ENCODE results near the gene DDX20.

DDX20 gene

DNA sequence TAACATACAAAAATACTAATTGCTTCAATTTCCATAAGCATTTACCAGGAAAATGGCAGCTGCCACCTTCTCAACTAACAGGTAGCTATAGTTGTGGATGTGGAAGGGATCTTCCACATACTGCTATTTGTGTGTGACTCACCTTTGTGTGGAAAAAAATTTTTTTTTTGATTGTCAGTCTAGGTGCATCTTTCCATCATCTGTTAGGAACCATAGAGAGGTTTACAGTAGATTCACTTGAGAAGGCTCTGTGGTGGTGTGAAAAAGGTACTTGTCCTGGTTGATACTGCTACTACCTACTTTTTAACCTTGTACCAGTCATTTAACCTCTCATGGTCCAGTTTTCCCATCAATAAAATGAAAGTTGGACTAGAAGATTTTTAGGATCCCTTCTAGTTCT is 12.9 kb downstream of the DDX20 start:
- Histone ChIP-seq H4K8ac (ENCODE audit: low read depth, low read length) (no peak overlapping the region), H2AK5ac (ENCODE audit: low read depth, low read length) (no peak overlapping the region), H3K4me1 (ENCODE audit: control insufficient read depth in 2 of 2, insufficient read depth in 1 of 2, low read depth in 1 of 2, low read length in 2 of 2) (no peaks in the 10 kb centered on the region), H3K18ac (ENCODE audit: low read length) (no peak overlapping the region), H4K91ac (ENCODE audit: low read depth, low read length, poor library complexity) (no peak overlapping the region), H3K23ac (ENCODE audit: low read depth, low read length, poor library complexity) (no peak overlapping the region), H3K27ac (replicated peaks; ENCODE audit: low read length) (no peak overlapping the region), H2BK15ac (ENCODE audit: low read length) (no peak overlapping the region), H2AFZ (ENCODE audit: low read length) (no peak overlapping the region), H2BK12ac (ENCODE audit: low read length) (no peak overlapping the region), H3K9me3 (replicated peaks in 1 of 2; ENCODE audit: control insufficient read depth in 2 of 2, insufficient read depth in 1 of 2, low read depth in 1 of 2, low read length in 2 of 2) (no peaks in the 10 kb centered on the region), H2BK120ac (ENCODE audit: low read depth, low read length) (no peak overlapping the region), H2BK5ac (ENCODE audit: low read length) (no peak overlapping the region), H3K36me3 (replicated peaks in 1 of 2; ENCODE audit: control insufficient read depth in 2 of 2, insufficient read depth in 2 of 2, low read length in 2 of 2) (peaks cover 12 to 66% of the 10 kb centered on the region in 2 donors), H3K4me3 (ENCODE audit: low read length in 2 of 2) (no peak overlapping the region), H3K14ac (ENCODE audit: low read length) (no peak overlapping the region), H3K4ac (ENCODE audit: low read length) (no peak overlapping the region), H3K79me1 (ENCODE audit: low read depth, low read length) (no peaks in the 10 kb centered on the region), H3K27me3 (ENCODE audit: control insufficient read depth in 3 of 3, insufficient read depth in 3 of 3, low read depth in 1 of 3, low read length in 3 of 3) (no peaks in the 10 kb centered on the region), H3K4me2 (ENCODE audit: insufficient read depth, low read length, poor library complexity, severe bottlenecking) (no peak overlapping the region), H3K9ac (ENCODE audit: low read depth, low read length, poor library complexity) (no peak overlapping the region)
- no peak for DNase-seq (ENCODE audit: low spot score)

DNA sequence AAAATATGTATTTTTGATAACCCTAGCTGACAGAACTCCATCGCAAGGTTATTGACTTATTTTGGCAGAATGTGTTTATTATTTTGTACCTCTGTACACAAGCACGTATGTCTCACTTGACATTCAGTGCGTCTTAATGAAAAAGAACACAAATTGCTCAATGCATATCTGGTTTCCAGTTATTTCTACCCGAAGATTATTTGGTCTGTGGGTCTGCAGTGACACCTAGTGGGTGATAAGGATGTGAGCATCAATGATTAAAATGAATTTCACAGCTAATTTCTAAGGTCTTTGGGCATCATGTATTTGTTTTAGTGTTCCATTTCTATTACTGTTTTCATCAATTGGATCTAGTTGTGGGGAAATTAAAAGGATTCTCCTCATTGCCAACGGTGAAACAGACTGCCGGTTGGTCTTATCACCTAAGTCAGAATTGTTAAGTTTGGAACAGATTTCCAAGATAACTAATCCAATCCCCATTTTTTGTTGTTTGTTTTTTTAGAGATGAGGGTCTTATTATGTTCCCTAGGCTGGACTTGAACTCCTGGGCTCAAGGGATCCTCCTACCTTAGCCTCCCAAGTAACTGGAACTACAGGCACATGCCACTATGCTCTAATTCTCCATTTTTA is 13.9 kb downstream of the DDX20 start:
- no peak overlapping the region for H2BK5ac ChIP-seq (ENCODE audit: low read length)
- H3K23ac ChIP-seq (ENCODE audit: low read depth, low read length, poor library complexity), result no peak overlapping the region
- no peak overlapping the region for H3K9ac ChIP-seq (ENCODE audit: low read depth, low read length, poor library complexity)
- no peak overlapping the region for H2AFZ ChIP-seq (ENCODE audit: low read length)
- no peaks in the 10 kb centered on the region for H3K4me1 ChIP-seq (ENCODE audit: control insufficient read depth in 2 of 2, insufficient read depth in 1 of 2, low read depth in 1 of 2, low read length in 2 of 2)
- no peak overlapping the region for H3K18ac ChIP-seq (ENCODE audit: low read length)
- no peak overlapping the region for H2AK5ac ChIP-seq (ENCODE audit: low read depth, low read length)
- no peak overlapping the region for H4K8ac ChIP-seq (ENCODE audit: low read depth, low read length)
- no peak overlapping the region for H2BK120ac ChIP-seq (ENCODE audit: low read depth, low read length)
- H3K14ac ChIP-seq (ENCODE audit: low read length), result no peak overlapping the region
- H3K9me3 ChIP-seq (replicated peaks in 1 of 2; ENCODE audit: control insufficient read depth in 2 of 2, insufficient read depth in 1 of 2, low read depth in 1 of 2, low read length in 2 of 2), result no peaks in the 10 kb centered on the region
- H2BK12ac ChIP-seq (ENCODE audit: low read length), result no peak overlapping the region
- H4K91ac ChIP-seq (ENCODE audit: low read depth, low read length, poor library complexity), result no peak overlapping the region
- peaks cover 11 to 56% of the 10 kb centered on the region in 2 donors for H3K36me3 ChIP-seq (replicated peaks in 1 of 2; ENCODE audit: control insufficient read depth in 2 of 2, insufficient read depth in 2 of 2, low read length in 2 of 2)
- H3K79me1 ChIP-seq (ENCODE audit: low read depth, low read length), result no peaks in the 10 kb centered on the region
- no peak overlapping the region for H3K27ac ChIP-seq (replicated peaks; ENCODE audit: low read length)
- no peak overlapping the region for H3K4me2 ChIP-seq (ENCODE audit: insufficient read depth, low read length, poor library complexity, severe bottlenecking)
- WGBS, 2 donors (ENCODE audit: extremely low coverage in 2 of 2, insufficient read length in 2 of 2, insufficient replicate concordance in 1 of 2), result no CpG with 5 or more reads among the region's 6 CpGs
- no peak overlapping the region for H3K4ac ChIP-seq (ENCODE audit: low read length)
- no peaks in the 10 kb centered on the region for H3K27me3 ChIP-seq (ENCODE audit: control insufficient read depth in 3 of 3, insufficient read depth in 3 of 3, low read depth in 1 of 3, low read length in 3 of 3)
- H3K4me3 ChIP-seq (ENCODE audit: low read length in 2 of 2), result no peak overlapping the region
- peak; percentile 45 for DNase-seq (ENCODE audit: low spot score)
- H2BK15ac ChIP-seq (ENCODE audit: low read length), result no peak overlapping the region

DNA sequence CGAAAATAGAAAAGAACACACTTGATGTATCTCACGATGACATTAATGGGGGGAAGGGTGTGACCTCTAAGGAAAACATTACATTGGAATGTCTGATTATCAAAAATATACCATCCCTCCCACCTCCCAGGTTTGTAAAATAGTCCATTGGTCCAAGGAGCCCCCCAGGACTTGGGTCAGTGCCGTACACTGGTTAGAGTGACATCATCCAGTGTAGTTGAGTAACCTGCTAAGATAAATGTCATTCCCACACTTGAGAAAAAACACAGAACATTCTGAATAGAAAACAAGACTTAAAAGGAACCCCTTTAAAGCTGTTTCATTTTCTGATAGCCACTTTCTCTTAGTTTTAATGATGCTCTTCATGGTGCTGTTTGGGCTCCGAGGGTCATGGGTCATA is 15.2 kb downstream of the DDX20 start:
- Histone ChIP-seq H3K18ac (ENCODE audit: low read length) (no peak overlapping the region), H3K79me1 (ENCODE audit: low read depth, low read length) (no peaks in the 10 kb centered on the region), H2BK12ac (ENCODE audit: low read length) (no peak overlapping the region), H4K91ac (ENCODE audit: low read depth, low read length, poor library complexity) (no peak overlapping the region), H2AK5ac (ENCODE audit: low read depth, low read length) (no peak overlapping the region), H3K27me3 (ENCODE audit: control insufficient read depth in 3 of 3, insufficient read depth in 3 of 3, low read depth in 1 of 3, low read length in 3 of 3) (no peaks in the 10 kb centered on the region), H4K8ac (ENCODE audit: low read depth, low read length) (no peak overlapping the region), H3K27ac (replicated peaks; ENCODE audit: low read length) (no peak overlapping the region), H3K14ac (ENCODE audit: low read length) (no peak overlapping the region), H3K36me3 (replicated peaks in 1 of 2; ENCODE audit: control insufficient read depth in 2 of 2, insufficient read depth in 2 of 2, low read length in 2 of 2) (peaks cover 8 to 43% of the 10 kb centered on the region in 2 donors), H3K4me3 (ENCODE audit: low read length in 2 of 2) (no peak overlapping the region), H2BK120ac (ENCODE audit: low read depth, low read length) (no peak overlapping the region), H2AFZ (ENCODE audit: low read length) (no peak overlapping the region), H3K4me2 (ENCODE audit: insufficient read depth, low read length, poor library complexity, severe bottlenecking) (no peak overlapping the region), H2BK15ac (ENCODE audit: low read length) (no peak overlapping the region), H3K23ac (ENCODE audit: low read depth, low read length, poor library complexity) (no peak overlapping the region), H3K4me1 (ENCODE audit: control insufficient read depth in 2 of 2, insufficient read depth in 1 of 2, low read depth in 1 of 2, low read length in 2 of 2) (peaks cover 0 to 2% of the 10 kb centered on the region in 2 donors), H3K4ac (ENCODE audit: low read length) (no peak overlapping the region), H3K9ac (ENCODE audit: low read depth, low read length, poor library complexity) (no peak overlapping the region), H3K9me3 (replicated peaks in 1 of 2; ENCODE audit: control insufficient read depth in 2 of 2, insufficient read depth in 1 of 2, low read depth in 1 of 2, low read length in 2 of 2) (no peaks in the 10 kb centered on the region), H2BK5ac (ENCODE audit: low read length) (no peak overlapping the region)
- no CpG with 5 or more reads among the region's 4 CpGs for WGBS, 2 donors (ENCODE audit: extremely low coverage in 2 of 2, insufficient read length in 2 of 2, insufficient replicate concordance in 1 of 2)
- DNase-seq (ENCODE audit: low spot score), result no peak

DNA sequence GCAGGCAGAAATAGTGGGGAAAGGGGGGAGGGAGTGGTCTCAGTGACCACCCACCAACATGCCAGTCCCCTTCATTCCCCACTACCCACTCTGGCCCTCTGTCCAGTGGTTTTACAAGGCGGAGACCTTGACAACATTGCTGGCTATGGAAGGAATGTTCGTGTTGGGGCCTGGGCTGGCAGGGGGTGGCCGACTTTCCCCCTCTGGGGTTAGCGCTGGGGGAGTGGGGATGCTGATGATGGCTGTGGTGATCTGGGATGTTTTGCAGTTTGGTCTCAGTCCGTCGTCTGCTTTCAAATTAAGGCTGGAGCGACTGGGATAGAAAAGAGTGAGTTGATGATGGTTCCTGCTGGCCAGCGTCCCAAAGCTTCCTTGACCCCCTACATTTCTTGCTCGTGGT is 20.3 kb downstream of the DDX20 start:
- Histone ChIP-seq H3K4me3 (ENCODE audit: low read length in 2 of 2) (no peak overlapping the region), H3K14ac (ENCODE audit: low read length) (no peak overlapping the region), H3K27me3 (ENCODE audit: control insufficient read depth in 3 of 3, insufficient read depth in 3 of 3, low read depth in 1 of 3, low read length in 3 of 3) (peaks cover 0 to 3% (median 0%) of the 10 kb centered on the region in 3 experiments), H2BK15ac (ENCODE audit: low read length) (no peak overlapping the region), H2BK120ac (ENCODE audit: low read depth, low read length) (no peak overlapping the region), H3K36me3 (replicated peaks in 1 of 2; ENCODE audit: control insufficient read depth in 2 of 2, insufficient read depth in 2 of 2, low read length in 2 of 2) (no peaks in the 10 kb centered on the region), H3K23ac (ENCODE audit: low read depth, low read length, poor library complexity) (no peak overlapping the region), H3K27ac (replicated peaks; ENCODE audit: low read length) (no peak overlapping the region), H3K18ac (ENCODE audit: low read length) (no peak overlapping the region), H3K9me3 (replicated peaks in 1 of 2; ENCODE audit: control insufficient read depth in 2 of 2, insufficient read depth in 1 of 2, low read depth in 1 of 2, low read length in 2 of 2) (no peaks in the 10 kb centered on the region), H3K4ac (ENCODE audit: low read length) (no peak overlapping the region), H2BK5ac (ENCODE audit: low read length) (no peak overlapping the region), H2BK12ac (ENCODE audit: low read length) (no peak overlapping the region), H2AFZ (ENCODE audit: low read length) (peak overlapping the region; percentile 43), H2AK5ac (ENCODE audit: low read depth, low read length) (no peak overlapping the region), H3K4me2 (ENCODE audit: insufficient read depth, low read length, poor library complexity, severe bottlenecking) (no peak overlapping the region), H4K91ac (ENCODE audit: low read depth, low read length, poor library complexity) (no peak overlapping the region), H3K9ac (ENCODE audit: low read depth, low read length, poor library complexity) (no peak overlapping the region), H4K8ac (ENCODE audit: low read depth, low read length) (no peak overlapping the region), H3K79me1 (ENCODE audit: low read depth, low read length) (no peaks in the 10 kb centered on the region), H3K4me1 (ENCODE audit: control insufficient read depth in 2 of 2, insufficient read depth in 1 of 2, low read depth in 1 of 2, low read length in 2 of 2) (peaks cover 4 to 7% of the 10 kb centered on the region in 2 donors)
- DNase-seq (ENCODE audit: low spot score), result no peak
- no CpG with 5 or more reads among the region's 9 CpGs for WGBS, 2 donors (ENCODE audit: extremely low coverage in 2 of 2, insufficient read length in 2 of 2, insufficient replicate concordance in 1 of 2)

All from neuronal stem cell (in vitro differentiated cells).